ENCODE measurements around the gene IQCH. TPM values are rescaled to one million over a fixed set of nuclear protein-coding genes. Genes with fewer than 3 reads are reported as not detected.

Gene IQCH
- total and polyA plus RNA-seq, 2 experiments from 2014 or later: 1.7 to 4.6 TPM

GRCh38 chr15:67411486-67411885, 156.9 kb downstream of the IQCH start (continued):
- TF ChIP-seq ETS1 (IDR thresholded peaks at IDR 0.05) (no peak), REST (IDR thresholded peaks at IDR 0.05; ENCODE audit: unreplicated experiment) (no peak), ZNF331 (CRISPR knock-in tag; IDR thresholded peaks at IDR 0.05; ENCODE audit: low read depth) (no peak), NANOG (IDR thresholded peaks at IDR 0.05; ENCODE audit: borderline replicate concordance) (no peak), EZH2 (IDR thresholded peaks at IDR 0.05; ENCODE audit: low read depth, unreplicated experiment) (no peak), EZH2phosphoT487 (IDR thresholded peaks at IDR 0.05; ENCODE audit: unreplicated experiment) (no peak), JUNB (IDR thresholded peaks at IDR 0.05; ENCODE audit: unreplicated experiment) (no peak)

- Mint-ChIP-seq H3K4me3 (no peak overlapping the region), H3K27ac (no peak overlapping the region), H3K36me3 (ENCODE audit: low read depth) (no peaks in the 10 kb centered on the region), H3K27me3 (ENCODE audit: insufficient read depth, low read depth, poor library complexity) (peaks cover 2% of the 10 kb centered on the region), H3K9me3 (no peaks in the 10 kb centered on the region), H3K4me1 (peaks cover 16% of the 10 kb centered on the region)
- no peak overlapping the region for H3K4me2 ChIP-seq
- ATAC-seq: no peak
- H3K79me2 ChIP-seq (replicated peaks; ENCODE audit: insufficient read depth): no peaks in the 10 kb centered on the region
- no peaks in the 10 kb centered on the region for H3K9me2 ChIP-seq (ENCODE audit: insufficient read depth)
- no peak overlapping the region for H3K27ac ChIP-seq (ENCODE audit: low read depth)
- no peaks in the 10 kb centered on the region for H4K20me1 ChIP-seq (replicated peaks; ENCODE audit: insufficient read depth)
- no peak overlapping the region for H2AFZ ChIP-seq
- no peak for DNase-seq (ENCODE audit: low spot score)
- H3K4me1 ChIP-seq (ENCODE audit: insufficient read depth): peaks cover 9% of the 10 kb centered on the region
- no peaks in the 10 kb centered on the region for H3K36me3 ChIP-seq (ENCODE audit: insufficient read depth)
- H3K4me3 ChIP-seq: no peak overlapping the region
- no peaks in the 10 kb centered on the region for H3F3A ChIP-seq (replicated peaks; ENCODE audit: low read depth)
- H3K27me3 ChIP-seq (ENCODE audit: insufficient read depth): no peaks in the 10 kb centered on the region
- TF ChIP-seq ETS1 (IDR thresholded peaks at IDR 0.05): no peak
- no peak for TF ChIP-seq NANOG (IDR thresholded peaks at IDR 0.05; ENCODE audit: borderline replicate concordance)
- no peak for TF ChIP-seq CTCF (conservative IDR thresholded peaks at IDR 0.05; ENCODE audit: low read depth in 2 of 2)
- TF ChIP-seq JUNB (IDR thresholded peaks at IDR 0.05; ENCODE audit: unreplicated experiment): no peak
- TF ChIP-seq POLR2AphosphoS5 (IDR thresholded peaks at IDR 0.05; ENCODE audit: low read depth): no peak
- no peak for TF ChIP-seq CREB1 (CRISPR knock-in tag; IDR thresholded peaks at IDR 0.05; ENCODE audit: low read depth)
- TF ChIP-seq REST (IDR thresholded peaks at IDR 0.05; ENCODE audit: unreplicated experiment): no peak
Observed at GRCh38 chr15:67413770-67414390, 159.3 kb downstream of the IQCH start.
